OCI-M1 (cell line): Measurements from ENCODE around the gene VMO1.
A peak's percentile ranks its signal among the peaks of the same experiment; 100 is the strongest.

Experiments
- DNase-seq: peaks from one replicate; lab custom pipeline; 2025; lab: John Stamatoyannopoulos, UW

Gene VMO1

GRCh38 chr17:4800462-4801196, 14.5 kb upstream of the VMO1 start:
- DNase-seq: no peak

- peak; percentile 61 for DNase-seq
These were observed 10.4 kb upstream of the VMO1 start for GRCh38 chr17:4796552-4796920.

- DNase-seq: no peak
These were observed 9.0 kb upstream of the VMO1 start for GRCh38 chr17:4795168-4795567.

- no peak for DNase-seq
These were observed 4.5 kb upstream of the VMO1 start for GRCh38 chr17:4790705-4791088.

GRCh38 chr17:4789951-4790704, 4.0 kb upstream of the VMO1 start:
- DNase-seq: peak; percentile 95

GRCh38 chr17:4789701-4789950, 3.5 kb upstream of the VMO1 start:
- no peak for DNase-seq

- no peak for DNase-seq
These were observed 2.9 kb upstream of the VMO1 start, which contains the start of gene GLTPD2 for GRCh38 chr17:4788807-4789700. GLTPD2 (plus strand) TSS chr17:4788964; CDS start chr17:4789012, 48 bp downstream.

- DNase-seq: no peak
These were observed 2.1 kb upstream of the VMO1 start for GRCh38 chr17:4788159-4788806.

GRCh38 chr17:4786516-4786915, 352 bp upstream of the VMO1 start:
- DNase-seq: no peak

- no peak for DNase-seq
These were observed 656 bp downstream of the VMO1 start for GRCh38 chr17:4785311-4786105.

- no peak for DNase-seq
These were observed 3.5 kb downstream of the VMO1 start for GRCh38 chr17:4782652-4783051.

GRCh38 chr17:4780325-4780955, 5.7 kb downstream of the VMO1 start:
- no peak for DNase-seq

- DNase-seq: no peak
These were observed 8.0 kb downstream of the VMO1 start for GRCh38 chr17:4777969-4778760.

GRCh38 chr17:4772235-4772613, 13.9 kb downstream of the VMO1 start:
- DNase-seq: no peak

GRCh38 chr17:4771519-4772234, 14.5 kb downstream of the VMO1 start, which contains the start of gene TM4SF5:
TM4SF5 (plus strand) TSS chr17:4771886; CDS start chr17:4771923, 37 bp downstream.
- DNase-seq: no peak

- no peak for DNase-seq
These were observed 16.5 kb downstream of the VMO1 start for GRCh38 chr17:4769628-4770027.

- DNase-seq: peak; percentile 37
These were observed 17.9 kb downstream of the VMO1 start for GRCh38 chr17:4768298-4768697.

- no peak for DNase-seq
These were observed 19.4 kb downstream of the VMO1 start for GRCh38 chr17:4766723-4767122.

GRCh38 chr17:4766201-4766600, 20.0 kb downstream of the VMO1 start:
- DNase-seq: peak; percentile 28
